Endothelial cell of umbilical vein (primary cell): ENCODE data around the gene RASGRF1. TPM values are rescaled to one million over a fixed set of nuclear protein-coding genes. Genes with fewer than 3 reads are reported as not detected.

Source experiments
- BruUV-seq: library from RNA; stranded (reverse); fragments of 400-500 nt; replicated peaks from 2 replicates; lab custom pipeline; 2021; lab: Mats Ljungman, UMichigan
- CTCF ChIA-PET: fragments of 300-600, 350-600 bp; sonication (Branson Sonifier 250); formaldehyde crosslinking; loops from one replicate; lab custom pipeline; 2021; ENCODE audit warnings: antibody characterized with exemption, inconsistent platforms; lab: Charles Lee
- POLR2A ChIA-PET: fragments of 300-600, 350-600 bp; sonication (Branson Sonifier 250); formaldehyde crosslinking; loops from one replicate; lab custom pipeline; 2021; ENCODE audit warnings: antibody characterized with exemption, inconsistent platforms; lab: Charles Lee
- DNase-seq: peaks from one replicate; pipeline ENCODE4 v3.0.0-alpha.2; 2011; ENCODE audit warnings: low read depth, low spot score
- FAIRE-seq: peaks from 2 replicates; lab custom pipeline; 2011; peaks lifted over from hg19 to GRCh38; lab: Jason Lieb, UNC
- H2AFZ ChIP-seq: 2 replicates; pipeline ENCODE4 v1.6.0; 2012; ENCODE audit warnings: low read depth, low read length, control low read depth, inconsistent platforms
- H3K27ac ChIP-seq: 2 replicates; pipeline ENCODE4 v1.5.1; 2011; ENCODE audit warnings: low read depth, mild to moderate bottlenecking, control low read depth, low read length, moderate library complexity; ENCODE audit not compliant: insufficient read depth
- H3K27me3 ChIP-seq, 2 experiments: 2 replicates each; pipeline versions ENCODE4 v1.6.0 to v1.6.1; 2011; ENCODE audit warnings: low read length in 2 of 2, mixed read lengths in 1 of 2; ENCODE audit not compliant: control insufficient read depth in 2 of 2, insufficient read depth in 2 of 2
- H3K36me3 ChIP-seq, 2 experiments: 2 replicates in 1 of 2; 3 replicates in 1 of 2; pipeline ENCODE4 v1.5.1; 2011; ENCODE audit warnings: low read length in 2 of 2, mild to moderate bottlenecking in 1 of 2, moderate library complexity in 1 of 2; ENCODE audit not compliant: control insufficient read depth in 2 of 2, insufficient read depth in 2 of 2; ENCODE audit errors: extremely low read depth in 1 of 2
- H3K4me1 ChIP-seq: 3 replicates; pipeline ENCODE4 v1.5.1; 2011; ENCODE audit warnings: mild to moderate bottlenecking, low read length; ENCODE audit not compliant: control insufficient read depth, insufficient read depth; ENCODE audit errors: extremely low read depth
- H3K4me2 ChIP-seq: 2 replicates; pipeline ENCODE4 v1.6.1; 2011; ENCODE audit warnings: low read length, control low read depth, mixed read lengths; ENCODE audit not compliant: insufficient read depth
- H3K4me3 ChIP-seq, 3 experiments: fragments of 200-600 bp in 1 of 3; sonication (generic), shearing (Covaris generic) in 1 of 3; replicated peaks in 1 of 3; 2 replicates each; pipeline ENCODE4 v1.5.1; 2011 to 2016; ENCODE audit warnings: control low read depth in 3 of 3, low read length in 3 of 3, mild to moderate bottlenecking in 2 of 3, inconsistent platforms in 1 of 3, low read depth in 1 of 3, moderate library complexity in 1 of 3; ENCODE audit not compliant: insufficient read depth in 1 of 3
- H3K79me2 ChIP-seq: 2 replicates; pipeline ENCODE4 v1.6.0; 2012; ENCODE audit warnings: low read length, inconsistent platforms; ENCODE audit not compliant: control insufficient read depth, insufficient read depth
- H3K9ac ChIP-seq: replicated peaks from 2 replicates; pipeline ENCODE3; 2011; ENCODE audit warnings: low read length, control low read depth; ENCODE audit not compliant: insufficient read depth; ENCODE audit errors: extremely low read depth
- H3K9me1 ChIP-seq: replicated peaks from 3 replicates; pipeline ENCODE4 v1.6.0; 2011; ENCODE audit warnings: mild to moderate bottlenecking, low read length; ENCODE audit not compliant: control insufficient read depth, insufficient read depth; ENCODE audit errors: extremely low read depth
- H3K9me3 ChIP-seq: replicated peaks from 2 replicates; pipeline ENCODE4 v1.5.1; 2012; ENCODE audit warnings: low read length, inconsistent platforms; ENCODE audit not compliant: control insufficient read depth, insufficient read depth
- H4K20me1 ChIP-seq: replicated peaks from 2 replicates; pipeline ENCODE3; 2011; ENCODE audit warnings: mild to moderate bottlenecking, low read length; ENCODE audit not compliant: control insufficient read depth, insufficient read depth; ENCODE audit errors: extremely low read depth
- CTCF ChIP-seq, 2 donors: IDR thresholded peaks; 1 replicate in 1 of 2; 2 replicates in 1 of 2; pipeline ENCODE4 v1.5.1; 2011; ENCODE audit warnings: low read length in 2 of 2, mild to moderate bottlenecking in 2 of 2, moderate library complexity in 2 of 2, control low read depth in 1 of 2, inconsistent platforms in 1 of 2, low read depth in 1 of 2; ENCODE audit not compliant: insufficient read depth in 1 of 2; ENCODE audit errors: extremely low read depth in 1 of 2
- EZH2 ChIP-seq: IDR thresholded peaks from 2 replicates; pipeline ENCODE4 v1.6.1; 2012; ENCODE audit warnings: borderline replicate concordance, low read depth, mild to moderate bottlenecking, moderate library complexity, low read length, inconsistent platforms; ENCODE audit not compliant: severe bottlenecking
- FOS ChIP-seq: IDR thresholded peaks from 2 replicates; pipeline ENCODE4 v1.6.1; 2011; ENCODE audit warnings: mild to moderate bottlenecking, low read length, moderate library complexity, borderline replicate concordance; ENCODE audit not compliant: insufficient read depth
- GATA2 ChIP-seq: IDR thresholded peaks from 2 replicates; pipeline ENCODE4 v1.7.0; 2011; ENCODE audit warnings: low read depth, mild to moderate bottlenecking, moderate library complexity, mixed read lengths, low read length; ENCODE audit not compliant: insufficient read length, insufficient read depth
- JUN ChIP-seq: IDR thresholded peaks from 2 replicates; pipeline ENCODE4 v1.6.1; 2011; ENCODE audit warnings: borderline replicate concordance, low read depth; ENCODE audit not compliant: insufficient read length, insufficient read depth
- MAX ChIP-seq: IDR thresholded peaks from 2 replicates; pipeline ENCODE4 v1.6.1; 2011; ENCODE audit not compliant: insufficient read depth, insufficient read length
- MYC ChIP-seq: IDR thresholded peaks from one replicate; pipeline ENCODE4 v1.6.1; 2011; ENCODE audit warnings: mild to moderate bottlenecking, low read depth, low read length
- POLR2A ChIP-seq: IDR thresholded peaks from 2 replicates; pipeline ENCODE4 v1.6.1; 2012; ENCODE audit warnings: low read depth, mild to moderate bottlenecking, control low read depth, low read length
- POLR2AphosphoS5 ChIP-seq: IDR thresholded peaks from 2 replicates; pipeline ENCODE4 v1.6.1; 2012; ENCODE audit warnings: low read depth, mild to moderate bottlenecking, control low read depth, low read length, moderate library complexity; ENCODE audit not compliant: insufficient read depth
- dilution Hi-C: fragments of 300-500 bp; cut with MboI; formaldehyde crosslinking; loops from one replicate; pipeline ENCODE4 v1.15.0; 2019; ENCODE audit warnings: low sequenced_read_pairs; ENCODE audit not compliant: extremely low pct_ligation_motif_present
- intact Hi-C: fragments of 100-400 bp; cut with micrococcal nuclease; formaldehyde crosslinking; loops from one replicate; pipeline ENCODE4 v1.10.0; 2022
- polyA plus RNA-seq, 4 experiments: library from polyadenylated mRNA; depleted of rRNA in 3 of 4; stranded (reverse) in 3 of 4; unstranded in 1 of 4; fragments of >200 nt; gene quantifications; 2 replicates each; pipeline versions ENCODE4 v1.2.1 to v1.2.3, GENCODE V29; 2011 to 2012; ENCODE audit warnings: missing spikeins in 1 of 4
- total RNA-seq: library from RNA; stranded (reverse); gene quantifications from 2 replicates; pipeline ENCODE4 v1.2.3, GENCODE V29; 2021

RASGRF1 gene
- total and polyA plus RNA-seq, 2 donors (not counting 3 experiments of a cell fraction or from before 2014, with no cell fraction given), result 0.04 TPM; not detected in 1

GRCh38 chr15:79002581-79002980 is 88.0 kb downstream of the RASGRF1 start:
- H3K79me2 ChIP-seq, result no peaks in the 10 kb centered on the region
- no peaks in the 10 kb centered on the region for H3K27me3 ChIP-seq
- no TSS peak for BruUV-seq
- H3K4me3 ChIP-seq, result no peak overlapping the region
- no peak overlapping the region for H3K4me2 ChIP-seq
- H4K20me1 ChIP-seq, result no peaks in the 10 kb centered on the region
- TF ChIP-seq JUN (no peak), GATA2 (no peak), FOS (no peak), POLR2A (no peak), MYC (no peak), EZH2 (no peak), POLR2AphosphoS5 (no peak), CTCF (IDR thresholded peaks at IDR 0.05; ENCODE audit: extremely low read depth in 1 of 2, insufficient read depth in 1 of 2, low read depth in 1 of 2, low read length in 2 of 2) (no peak), MAX (no peak)
- dilution Hi-C loops (no loop called here), intact Hi-C loops (no loop called here)
- no peak overlapping the region for H3K9ac ChIP-seq
- peaks cover 12% of the 10 kb centered on the region for H3K4me1 ChIP-seq
- H3K36me3 ChIP-seq, result no peaks in the 10 kb centered on the region
- H3K9me1 ChIP-seq, result no peaks in the 10 kb centered on the region
- no peak overlapping the region for H2AFZ ChIP-seq
- H3K9me3 ChIP-seq, result no peaks in the 10 kb centered on the region
- DNase-seq (no peak), FAIRE-seq (no peak)
- POLR2A ChIA-PET, result no interaction called here
- CTCF ChIA-PET, result interaction anchor here (1.1 kb wide), 1 partner anchor 23 kb away, joined by 3 read pairs; no protein-coding TSS in a partner anchor
- no peak overlapping the region for H3K27ac ChIP-seq
